NCI-H1417 (cell line): ENCODE measurements around the gene KCNQ2.

Source experiments
- DNase-seq, 3 experiments: peaks; one replicate each; lab custom pipeline; 2025; lab: John Stamatoyannopoulos, UW

KCNQ2 gene

DNA sequence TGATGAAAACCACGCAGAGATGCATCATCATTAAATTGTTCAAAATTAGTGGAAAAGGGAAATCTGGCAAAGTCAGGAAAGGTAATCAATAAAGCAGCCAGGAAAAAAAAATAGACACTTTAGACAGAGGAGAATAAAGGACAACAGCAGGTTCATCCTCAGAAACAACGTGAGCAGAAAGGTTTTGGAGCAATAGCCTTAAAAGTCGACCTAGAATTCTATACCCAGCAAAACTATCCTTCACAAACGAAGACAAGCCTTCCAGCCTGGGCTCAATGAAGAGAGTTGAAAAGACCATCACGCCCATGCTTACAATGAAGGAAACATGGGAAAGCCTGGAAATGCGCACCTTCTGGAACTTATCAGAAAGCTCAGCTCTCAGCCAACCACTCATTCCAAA, 86.6 kb downstream of the KCNQ2 start:
- DNase-seq: no peak

DNA sequence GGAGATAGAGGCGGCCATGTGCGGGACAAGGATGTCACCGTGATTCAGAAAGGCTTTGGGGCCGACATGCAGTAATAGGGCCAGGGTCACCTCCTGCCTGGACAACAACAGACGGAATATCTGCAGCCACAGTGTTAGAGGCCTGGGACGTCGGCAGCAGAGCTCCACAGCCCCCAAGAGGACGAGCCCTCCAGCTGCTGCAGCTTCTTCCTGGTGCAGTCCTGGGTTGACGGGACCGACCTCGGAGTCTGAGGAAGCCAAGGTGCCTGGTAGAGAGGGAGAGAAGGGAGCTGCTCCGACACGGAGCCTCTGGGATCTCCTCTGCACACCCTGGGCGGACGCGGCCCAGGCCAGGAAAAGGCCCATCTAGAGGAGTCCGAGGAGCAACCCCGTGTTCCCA, 88.1 kb downstream of the KCNQ2 start:
- DNase-seq: no peak

DNA sequence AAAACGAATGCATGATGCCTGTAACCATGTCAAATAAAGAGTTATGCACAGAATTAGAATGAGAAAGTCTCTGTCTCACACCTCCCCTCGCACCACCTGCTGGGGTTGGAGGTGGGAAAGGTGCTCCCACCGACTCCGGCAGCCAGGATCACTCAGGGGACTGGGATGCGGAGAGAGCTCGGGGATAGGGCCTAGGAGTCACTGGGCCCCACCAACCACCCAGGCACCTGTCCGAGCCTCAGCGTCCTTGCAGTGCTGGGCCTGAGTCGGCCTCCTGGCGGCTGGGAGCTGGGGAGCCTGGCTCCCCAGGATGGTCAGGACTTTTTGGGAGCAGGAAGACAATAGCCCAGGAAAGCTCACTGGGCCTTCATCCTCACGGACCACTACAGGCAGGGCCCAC, 88.9 kb downstream of the KCNQ2 start:
- no peak for DNase-seq

DNA sequence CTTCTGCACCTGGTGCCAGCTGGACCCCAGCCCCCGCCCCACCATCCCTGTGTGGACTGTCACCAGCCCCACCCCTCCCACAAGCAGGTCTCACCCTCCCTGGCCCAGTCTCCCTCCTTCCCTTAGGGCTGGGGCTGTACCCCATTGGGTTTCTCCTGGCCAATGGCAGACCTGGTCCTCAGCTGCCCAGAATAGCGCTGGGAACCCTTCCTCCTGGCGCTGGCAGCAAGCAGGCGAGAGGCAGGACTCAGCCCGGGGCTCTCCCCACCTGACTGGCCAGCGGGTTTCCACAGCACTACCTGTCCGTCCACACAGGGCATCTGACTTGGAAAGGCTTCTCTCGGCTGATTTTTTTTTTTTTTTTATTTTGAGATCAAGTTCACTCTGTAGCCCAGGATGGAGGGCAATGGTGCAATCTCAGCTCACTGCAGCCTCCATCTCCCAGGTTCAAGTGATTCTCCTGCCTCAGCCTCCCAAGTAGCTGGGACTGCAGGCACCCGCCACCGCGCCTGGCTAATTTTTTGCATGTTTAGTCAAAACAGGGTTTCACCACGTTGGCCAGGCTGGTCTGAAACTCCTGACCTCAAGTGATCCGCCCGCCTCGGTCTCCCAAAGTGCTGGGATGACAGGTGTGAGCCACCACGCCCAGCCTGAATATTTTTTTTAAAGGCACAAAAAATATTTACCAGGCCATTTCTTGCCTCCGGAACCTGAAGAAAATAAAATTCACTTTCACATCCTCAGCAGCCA, 89.7 kb downstream of the KCNQ2 start:
- DNase-seq: peak in 1 of 3 experiments; percentile 27

DNA sequence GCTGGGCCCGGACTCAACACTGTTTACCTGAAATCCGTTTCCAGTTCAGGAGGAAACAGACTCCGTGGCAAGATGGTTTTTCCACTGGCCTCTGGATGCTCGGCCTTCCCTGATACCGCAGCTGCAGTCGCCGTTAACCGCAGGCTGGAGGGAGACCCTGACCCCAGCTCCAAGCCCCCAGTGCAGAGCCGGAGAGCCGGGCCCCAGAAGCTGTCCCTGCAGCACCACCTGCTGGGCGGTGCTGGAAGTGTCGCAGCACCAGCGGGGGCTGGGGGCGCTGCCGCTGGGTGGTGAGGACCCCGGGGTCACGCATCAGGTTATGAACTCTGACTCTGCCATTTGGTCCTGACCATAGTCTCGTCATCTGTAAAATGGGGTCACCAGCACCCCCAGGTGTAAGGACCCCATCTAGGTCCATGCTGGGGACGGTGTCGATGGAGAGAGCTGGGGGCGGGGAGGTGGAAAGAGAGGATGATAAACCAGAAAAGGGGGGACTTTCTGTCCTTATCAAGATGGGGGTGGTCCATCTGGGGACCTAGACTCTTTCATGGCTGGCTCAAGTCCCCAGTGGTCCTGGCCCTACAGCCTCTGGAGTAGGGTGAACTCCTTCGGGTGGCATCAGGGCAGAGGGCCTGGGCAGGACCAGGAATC, 90.5 kb downstream of the KCNQ2 start:
- peak; percentile 13 to 69 (median 40) for DNase-seq

DNA sequence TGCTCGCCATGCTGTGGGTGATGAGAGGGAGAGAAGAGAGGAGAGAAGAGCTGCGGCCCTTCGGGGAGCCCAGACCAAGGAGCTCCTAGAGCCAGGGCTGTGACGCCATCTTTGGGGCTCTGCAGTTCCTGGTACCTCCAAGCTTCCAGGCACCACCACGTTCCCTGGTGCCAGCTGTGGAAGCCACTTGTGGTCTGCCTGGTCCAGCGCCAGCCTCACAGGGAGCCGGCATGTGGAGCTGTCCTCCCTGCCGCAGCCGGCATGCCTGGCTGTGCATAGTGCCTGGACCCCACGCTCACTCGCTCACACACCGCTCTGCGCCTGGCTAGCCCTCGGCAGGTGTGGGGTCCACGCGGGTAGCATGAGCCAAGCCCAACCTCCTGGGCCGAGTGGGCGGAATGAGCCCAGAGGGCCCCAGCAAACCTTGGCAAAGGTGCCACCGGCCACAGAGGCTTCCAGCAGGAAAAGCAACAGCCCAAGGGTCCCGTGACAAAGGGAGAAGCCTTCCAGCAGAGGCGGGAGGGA, 92.0 kb downstream of the KCNQ2 start:
- DNase-seq: no peak

DNA sequence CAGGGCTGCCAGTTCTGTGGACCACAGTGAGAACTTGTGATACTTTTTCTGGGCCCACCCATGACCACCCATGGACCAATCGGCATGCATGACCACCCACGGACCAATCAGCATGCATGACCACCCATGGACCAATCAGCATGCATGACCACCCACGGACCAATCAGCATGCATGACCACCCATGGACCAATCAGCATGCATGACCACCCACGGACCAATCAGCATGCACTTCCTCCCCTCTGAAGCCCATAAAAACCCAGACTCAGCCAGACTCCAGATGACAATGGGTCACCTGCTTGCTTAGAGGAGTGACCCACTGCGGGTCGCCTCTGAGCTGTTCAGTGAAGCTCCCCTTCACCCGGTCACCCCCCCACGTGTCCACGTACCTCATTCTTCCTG, 92.6 kb downstream of the KCNQ2 start:
- peak in 1 of 3 experiments; percentile 13 for DNase-seq

DNA sequence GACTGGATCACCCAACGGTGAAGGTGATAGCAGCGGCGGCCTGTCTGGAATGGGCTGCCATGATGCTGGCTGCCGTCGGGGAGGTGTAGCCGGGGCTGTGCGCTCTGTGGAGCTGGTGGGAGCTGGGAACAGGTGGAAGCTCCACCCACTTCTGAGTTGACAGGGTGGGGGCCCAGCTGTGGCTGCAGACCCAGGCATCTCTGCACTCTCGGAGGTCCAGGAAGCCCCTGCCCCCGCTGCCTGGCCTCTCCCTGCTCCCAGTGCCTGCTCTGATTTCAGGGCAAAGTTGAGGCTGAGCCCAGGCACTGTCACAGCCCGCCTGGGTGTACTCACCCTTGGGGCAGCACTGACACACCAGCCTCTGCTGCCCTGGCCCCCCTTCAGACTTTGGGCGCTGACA, 93.2 kb downstream of the KCNQ2 start:
- DNase-seq: no peak

DNA sequence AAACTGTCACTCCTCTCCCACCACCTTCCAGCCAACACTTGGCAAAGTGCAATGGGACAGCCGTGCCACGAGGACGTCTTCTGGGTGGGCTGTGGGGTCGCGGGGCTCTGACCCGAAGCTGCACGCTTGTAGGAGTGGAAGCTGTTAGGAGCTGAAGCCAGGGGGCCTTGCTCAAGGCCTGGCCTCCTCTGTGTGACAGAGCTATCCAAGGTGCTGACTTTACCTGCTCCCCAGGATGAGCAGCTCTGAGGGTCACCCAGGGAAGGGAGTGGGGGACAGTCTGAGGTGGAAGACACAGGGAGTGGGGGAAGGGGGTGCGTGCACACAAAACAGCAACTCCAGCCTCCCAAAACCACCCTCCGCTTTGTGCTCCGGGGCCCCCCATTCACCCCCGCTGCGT, 93.8 kb downstream of the KCNQ2 start:
- no peak for DNase-seq

DNA sequence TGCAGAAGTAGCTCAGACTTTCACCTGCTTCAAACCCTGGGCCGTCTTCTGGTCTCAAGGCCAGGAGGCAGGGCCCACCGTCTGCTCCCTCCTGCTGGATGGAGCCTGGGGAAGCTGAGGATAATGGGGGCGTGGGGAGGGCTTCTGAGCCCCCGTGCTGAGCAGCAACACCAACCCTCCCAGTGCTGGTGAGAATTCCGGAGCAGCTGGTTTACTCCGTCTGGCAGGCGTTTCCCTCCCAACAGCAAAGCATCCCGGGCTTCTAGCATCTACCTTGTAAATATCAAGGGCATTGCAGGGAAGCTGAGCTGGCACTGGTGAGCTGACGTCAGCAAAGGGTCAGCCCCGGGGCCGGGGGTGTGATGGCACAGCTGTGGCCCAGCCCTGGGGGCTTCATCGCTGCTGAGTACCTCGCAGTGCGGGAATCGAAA, 94.5 kb downstream of the KCNQ2 start:
- DNase-seq: peak in 2 of 3 experiments; percentile 76 to 86

DNA sequence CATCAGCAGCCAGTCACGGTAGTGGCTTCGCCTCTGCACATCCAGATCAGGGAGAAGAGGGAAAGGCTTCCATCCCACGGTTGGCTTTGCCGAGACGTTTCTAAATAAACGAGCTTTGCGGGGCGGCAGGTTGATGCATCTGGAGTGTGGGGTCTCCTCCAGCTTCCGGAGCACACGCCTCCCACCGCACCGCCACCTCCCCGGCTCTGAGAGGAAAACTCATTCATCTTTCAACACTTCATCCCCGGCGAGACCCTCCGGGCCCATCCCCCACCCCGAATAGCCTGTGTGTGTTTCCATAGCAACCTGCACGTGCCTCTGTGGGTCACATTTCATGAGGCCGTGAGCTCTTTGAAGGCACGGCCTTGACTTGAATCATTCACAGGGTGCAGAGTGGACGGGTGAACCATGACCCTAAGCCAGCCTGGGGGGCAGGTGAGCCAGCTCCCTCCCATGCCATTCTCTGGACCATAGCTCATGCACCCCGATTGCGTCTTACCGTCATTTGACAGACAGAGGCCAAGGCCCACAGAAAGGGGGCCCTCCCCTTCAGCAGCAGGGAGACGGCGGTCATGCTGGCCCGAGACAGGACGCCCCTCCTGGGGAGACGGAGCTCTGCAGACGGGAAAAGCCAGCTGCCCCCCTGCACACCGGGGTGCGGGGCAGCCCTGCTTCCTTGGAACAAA, 95.1 kb downstream of the KCNQ2 start:
- DNase-seq: peak in 2 of 3 experiments; percentile 84 to 94

DNA sequence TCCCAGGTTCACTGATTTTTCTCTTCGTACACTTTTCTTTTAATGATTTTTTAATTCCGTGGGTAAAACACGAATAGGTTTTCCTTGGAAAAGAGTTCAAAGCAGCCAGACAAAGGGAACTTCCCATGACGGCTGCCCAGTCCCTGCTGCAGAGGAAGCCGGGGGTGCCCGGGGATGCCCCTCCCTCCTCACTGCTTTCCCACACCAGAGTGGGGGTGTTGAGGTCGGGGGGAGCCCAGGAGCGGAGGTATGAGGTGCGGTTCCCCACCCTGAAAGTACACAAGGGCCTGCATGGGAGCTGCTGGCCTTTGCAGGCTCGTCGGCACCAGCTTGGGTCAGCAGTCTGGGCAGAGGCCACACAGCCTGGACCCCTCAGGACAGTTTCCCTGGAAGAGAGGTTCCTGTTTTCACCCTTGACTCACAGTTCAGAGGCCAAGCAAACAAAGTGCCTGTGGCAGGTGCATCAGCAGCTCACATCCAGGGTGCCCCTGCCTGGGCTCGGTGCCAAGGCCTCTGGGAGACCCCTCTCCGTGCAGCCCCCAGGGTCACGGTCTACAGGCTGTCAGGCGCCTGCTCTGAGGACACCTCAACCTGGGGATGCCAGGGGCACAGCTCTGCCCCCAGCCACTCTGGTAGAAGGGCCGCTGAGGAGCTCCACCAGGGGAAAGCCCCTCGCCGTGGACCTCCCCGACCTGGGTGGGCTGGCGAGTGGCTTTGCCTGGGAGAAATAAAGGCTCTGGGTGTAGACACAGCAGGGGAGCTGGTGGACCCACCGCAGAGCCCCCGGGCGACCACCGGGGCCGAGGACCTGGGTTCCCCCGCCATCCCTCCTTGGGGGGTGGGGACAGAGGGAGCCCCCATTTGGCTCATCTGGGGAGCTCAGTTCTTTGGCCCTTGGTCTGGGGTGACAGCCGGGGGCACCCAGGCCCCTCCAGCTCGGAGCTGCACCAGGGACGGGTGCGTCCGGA, 95.9 kb downstream of the KCNQ2 start:
- peak in 2 of 3 experiments; percentile 32 to 55 for DNase-seq

DNA sequence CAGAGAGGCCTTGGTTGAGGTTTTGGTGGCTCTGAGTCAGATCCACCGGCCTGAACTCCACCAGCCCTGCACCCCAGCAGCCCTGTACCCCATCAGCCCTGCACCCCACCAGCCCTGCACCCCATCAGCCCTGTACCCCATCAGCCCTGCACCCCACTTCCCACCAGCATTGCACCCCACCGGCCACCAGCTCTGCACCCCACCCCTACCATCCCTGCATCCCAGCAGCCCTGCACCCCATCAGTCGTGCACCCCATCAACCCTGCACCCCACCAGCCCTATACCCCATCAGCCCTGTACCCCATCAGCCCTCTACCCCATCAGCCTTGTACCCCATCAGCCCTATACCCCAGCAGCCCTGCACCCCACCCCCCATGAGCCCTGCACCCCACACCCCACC, 97.0 kb downstream of the KCNQ2 start:
- no peak for DNase-seq

DNA sequence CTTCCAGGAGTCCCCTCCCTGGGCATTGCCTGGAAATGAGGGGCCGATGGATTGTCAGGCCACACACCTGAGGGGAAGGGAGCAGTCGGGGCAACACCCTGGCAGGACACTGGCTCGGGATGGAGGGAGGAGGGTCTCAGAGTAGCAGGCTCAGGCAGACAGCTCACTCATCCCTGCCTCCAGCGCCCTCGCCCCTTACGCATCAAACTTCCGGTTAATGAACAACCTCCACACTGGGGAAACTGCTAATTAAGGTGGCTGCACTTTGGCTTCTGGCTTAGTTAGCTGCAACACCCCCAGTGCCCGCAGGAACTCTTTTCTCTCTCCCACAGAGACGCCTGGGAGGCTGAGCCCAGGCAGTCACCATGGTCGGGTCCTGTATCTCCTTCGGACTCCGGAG, 98.0 kb downstream of the KCNQ2 start:
- DNase-seq: peak in 1 of 3 experiments; percentile 35

DNA sequence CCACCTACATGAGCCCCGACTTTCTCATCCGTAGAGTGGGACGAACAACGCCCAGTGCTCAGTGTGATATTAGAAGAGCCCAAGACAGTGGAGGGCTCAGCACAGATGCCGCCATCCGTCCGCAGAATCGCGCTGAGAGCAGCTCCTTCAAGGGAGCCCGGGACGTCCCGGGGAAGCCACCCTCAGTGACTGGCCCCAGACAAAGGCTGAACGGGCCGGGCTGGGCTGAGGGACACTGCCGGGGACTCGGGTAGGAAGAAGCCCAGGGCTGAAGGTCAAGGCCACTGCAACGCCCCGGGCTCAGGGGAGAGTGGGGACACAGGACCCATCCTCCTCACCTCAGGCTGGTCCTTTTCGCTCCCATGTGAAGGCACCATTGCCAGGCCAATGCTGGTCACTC, 98.5 kb downstream of the KCNQ2 start:
- no peak for DNase-seq

DNA sequence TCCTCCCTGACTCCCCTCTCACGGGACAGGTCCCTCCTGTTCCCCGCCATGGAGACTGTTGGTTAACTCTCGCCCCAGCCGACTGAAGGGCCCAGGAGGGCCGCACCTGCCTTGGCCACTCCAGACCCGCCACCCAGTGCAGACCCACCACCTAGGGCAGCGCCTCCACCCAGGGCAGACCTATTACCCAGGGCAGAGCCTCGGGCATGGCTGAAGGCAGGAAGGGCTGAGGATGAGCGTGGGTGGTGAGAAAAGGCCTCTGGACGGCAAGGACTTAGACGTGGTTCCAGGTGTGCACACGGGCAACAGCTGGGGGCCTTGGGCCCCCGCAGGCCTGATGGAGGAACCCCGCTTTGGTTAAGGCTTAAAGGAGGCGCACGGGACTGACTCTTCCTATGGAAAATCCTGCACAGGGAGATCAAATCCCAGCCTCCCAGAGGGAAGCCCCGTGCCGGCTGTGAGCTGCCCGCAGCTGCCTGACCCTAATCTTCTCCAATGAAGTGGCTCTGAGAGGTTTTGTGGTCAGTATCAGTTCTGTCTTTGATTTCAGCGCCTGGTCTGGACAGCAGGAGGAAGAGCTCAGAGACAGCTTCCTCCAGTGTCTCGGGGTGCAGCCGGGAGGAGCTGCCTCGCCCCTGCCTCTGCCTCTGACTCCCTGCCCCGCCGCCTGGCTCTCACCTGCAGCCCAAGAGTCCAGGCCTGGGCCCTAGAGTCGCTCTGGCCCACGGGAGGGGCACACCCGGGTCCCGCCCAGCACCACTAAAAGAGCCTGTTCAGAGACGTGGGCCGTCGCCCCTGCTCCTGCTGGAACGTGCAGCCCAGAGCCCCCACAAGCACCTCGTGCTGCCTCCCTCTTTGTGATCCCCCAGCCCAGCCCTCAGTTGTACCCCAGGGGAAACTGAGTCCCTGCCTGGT, 99.2 kb downstream of the KCNQ2 start:
- peak in 1 of 3 experiments; percentile 39 for DNase-seq

DNA sequence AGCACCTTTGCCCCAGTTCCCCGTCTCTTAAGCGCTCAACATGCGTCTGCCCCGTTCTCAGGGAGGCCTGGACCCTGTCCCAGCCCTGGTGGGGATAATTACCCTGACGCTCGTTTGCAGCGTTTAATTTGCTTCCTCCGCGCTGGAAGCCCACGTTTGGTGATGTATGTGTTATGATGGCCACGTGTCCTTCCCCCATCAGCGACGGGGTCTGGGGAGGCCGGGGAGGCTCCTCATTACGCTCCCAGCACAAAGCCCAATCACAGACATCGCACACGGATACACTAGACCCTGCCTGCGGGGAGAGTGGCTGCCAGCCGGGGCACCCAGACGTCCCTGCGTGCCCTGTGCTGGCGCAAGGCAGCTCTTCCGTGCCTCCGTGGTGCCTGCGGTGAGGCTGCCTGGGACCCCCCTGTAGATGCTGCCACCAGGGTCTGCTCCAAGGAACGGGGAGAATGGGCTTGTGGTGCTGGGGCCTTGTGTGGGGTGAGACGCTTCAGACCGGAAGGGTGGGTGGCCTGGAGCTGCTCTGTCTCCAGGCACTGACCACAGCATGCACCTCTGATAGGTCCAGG, 101.1 kb downstream of the KCNQ2 start:
- no peak for DNase-seq

DNA sequence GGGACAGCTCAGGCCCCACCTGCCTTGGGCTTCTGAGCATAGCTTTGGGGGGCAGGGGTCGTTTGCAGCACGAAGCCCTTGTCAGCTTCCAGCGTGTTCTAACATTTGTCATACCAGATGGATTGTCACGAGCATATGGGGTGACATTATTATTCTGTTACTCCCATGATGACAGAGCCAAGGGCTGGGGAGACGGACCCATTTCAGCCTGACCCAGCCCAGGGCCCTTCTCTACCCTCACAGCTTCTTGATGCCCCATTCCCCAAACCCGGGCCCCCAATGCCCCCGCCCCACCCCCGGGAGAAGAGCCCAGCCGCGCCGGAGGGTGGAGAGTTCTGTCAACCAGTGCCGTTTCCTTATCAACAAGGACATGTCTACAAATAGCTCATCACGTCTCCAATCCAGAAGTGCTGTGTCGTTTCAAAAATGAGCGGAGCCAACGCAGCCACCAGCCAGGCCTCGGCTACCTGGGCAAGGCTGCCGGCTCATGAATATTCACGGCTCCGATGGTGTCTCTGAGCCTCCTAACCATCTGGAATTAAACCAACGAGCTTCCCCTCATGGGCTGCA, 101.8 kb downstream of the KCNQ2 start:
- DNase-seq: peak in 1 of 3 experiments; percentile 15

DNA sequence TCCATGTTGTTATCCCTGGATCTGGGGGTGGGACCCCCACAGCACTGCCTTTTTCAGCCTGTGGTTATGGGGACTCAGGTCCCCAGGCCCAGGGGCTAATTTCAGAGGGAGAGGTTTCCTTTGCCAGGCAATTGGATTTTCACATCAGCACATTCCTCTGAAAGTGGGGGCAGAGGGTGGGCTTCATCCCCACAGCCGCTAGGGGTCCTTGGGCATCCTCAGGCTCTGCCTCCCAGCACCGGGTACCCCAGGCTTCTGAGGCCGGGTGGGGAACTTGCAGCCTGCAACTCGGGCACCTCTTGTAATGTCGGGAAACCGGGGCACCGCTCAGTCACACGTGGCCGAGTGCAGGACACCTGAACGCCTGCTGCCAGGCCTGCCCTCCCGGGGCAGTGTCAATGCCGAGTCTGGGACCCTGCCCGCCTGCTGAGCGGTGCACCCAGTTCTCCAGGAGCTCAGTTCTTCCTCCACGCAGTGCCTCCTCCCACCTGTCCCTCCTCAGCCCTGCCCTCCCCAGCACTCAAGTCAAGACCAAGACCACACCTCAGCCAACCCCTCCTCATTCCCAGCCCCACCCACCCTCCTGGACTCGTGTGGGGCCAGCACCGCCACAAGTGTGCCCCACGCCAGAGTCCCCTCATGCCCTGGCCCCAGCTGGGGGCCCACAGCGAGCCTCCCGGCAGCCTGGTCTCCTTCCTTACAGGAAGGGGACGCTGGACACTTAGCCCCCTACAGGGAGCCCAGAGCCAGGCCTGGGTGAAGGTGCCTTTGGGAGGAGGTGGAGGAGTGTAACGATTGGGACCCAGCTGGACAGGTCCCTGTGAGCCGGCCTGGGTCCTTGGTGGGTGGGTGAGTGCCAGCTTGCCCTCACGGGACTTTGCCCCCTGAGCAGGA, 102.5 kb downstream of the KCNQ2 start:
- no peak for DNase-seq
